Measurements from ENCODE around the gene LARP4B.

GRCh38 chr10:805620-806305, 125.7 kb downstream of the LARP4B start:
- TF ChIP-seq CTCF (IDR thresholded peaks at IDR 0.05) (no peak), POLR2AphosphoS5 (IDR thresholded peaks at IDR 0.05) (no peak), POLR2A (IDR thresholded peaks at IDR 0.05) (no peak)

All from breast epithelium (tissue), 3 donors.